ENCODE results near the gene FAM151A. TPM values are rescaled to one million over a fixed set of nuclear protein-coding genes. Genes with fewer than 3 reads are reported as not detected.

Gene FAM151A
- total RNA-seq, 1 donor from 2014 or later, result not detected

DNA sequence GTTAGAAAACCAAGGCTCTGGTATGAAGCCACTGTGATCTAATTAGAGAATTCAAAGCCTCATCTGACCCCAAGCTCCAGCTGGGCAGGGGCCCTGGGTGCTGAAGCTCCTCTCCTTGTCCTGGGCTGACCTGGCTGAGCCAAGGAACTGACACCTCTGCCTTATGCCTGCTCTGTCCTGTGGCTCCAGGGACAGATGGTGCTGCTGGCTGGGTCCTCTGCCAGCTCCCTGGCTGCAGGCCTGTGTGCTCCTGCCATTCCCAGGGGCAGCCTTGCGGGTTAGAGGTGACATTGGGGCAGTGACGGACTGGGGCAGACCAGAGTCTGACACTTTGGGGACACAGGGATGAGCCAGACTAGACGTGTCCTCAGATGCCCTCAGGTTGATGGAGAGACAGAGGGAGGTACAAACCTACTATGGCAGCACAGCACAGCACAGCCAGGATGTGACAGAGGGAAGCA is 63.5 kb downstream of the FAM151A start:
- Mint-ChIP-seq H3K4me1 (ENCODE audit: low read depth) (no peaks in the 10 kb centered on the region), H3K9me3 (ENCODE audit: low read depth) (peaks cover 10% of the 10 kb centered on the region), H3K4me3 (ENCODE audit: low read depth) (no peak overlapping the region), H3K27me3 (peaks cover 4% of the 10 kb centered on the region), H3K27ac (no peak overlapping the region), H3K36me3 (ENCODE audit: insufficient read depth) (no peaks in the 10 kb centered on the region)
- no peak for DNase-seq (ENCODE audit: low spot score, unreplicated experiment)
- TF ChIP-seq CTCF (IDR thresholded peaks at IDR 0.05; ENCODE audit: unreplicated experiment), result no peak

Other genes starting within 250 kb of the FAM151A start
- gene SSBP3, start 217.1 kb downstream of the FAM151A start, total RNA-seq, result 149 and 161 TPM in 2 replicates
- gene ACOT11, start 75.3 kb downstream of the FAM151A start, total RNA-seq, result 1.7 and 2.2 TPM in 2 replicates
- 0.29 and 0.50 TPM in 2 replicates for gene MROH7, start 18.3 kb upstream of the FAM151A start, total RNA-seq
- 22.6 and 24.0 TPM in 2 replicates for gene TTC4, start 92.3 kb upstream of the FAM151A start, total RNA-seq
- gene PARS2, start 141.0 kb upstream of the FAM151A start, total RNA-seq, result 9.1 and 11.0 TPM in 2 replicates
- gene TTC22, start 177.8 kb upstream of the FAM151A start, total RNA-seq, result 2.4 TPM in 2 replicates

All from progenitor cell of endocrine pancreas (in vitro differentiated cells).